Measurements from ENCODE around the gene CDKL5.
A peak's percentile ranks its signal among the peaks of the same experiment; 100 is the strongest.

The CDKL5 gene

GRCh38 chrX:18457000-18457399, 31.6 kb downstream of the CDKL5 start:
- DNase-seq (ENCODE audit: low spot score): no peak

DNA sequence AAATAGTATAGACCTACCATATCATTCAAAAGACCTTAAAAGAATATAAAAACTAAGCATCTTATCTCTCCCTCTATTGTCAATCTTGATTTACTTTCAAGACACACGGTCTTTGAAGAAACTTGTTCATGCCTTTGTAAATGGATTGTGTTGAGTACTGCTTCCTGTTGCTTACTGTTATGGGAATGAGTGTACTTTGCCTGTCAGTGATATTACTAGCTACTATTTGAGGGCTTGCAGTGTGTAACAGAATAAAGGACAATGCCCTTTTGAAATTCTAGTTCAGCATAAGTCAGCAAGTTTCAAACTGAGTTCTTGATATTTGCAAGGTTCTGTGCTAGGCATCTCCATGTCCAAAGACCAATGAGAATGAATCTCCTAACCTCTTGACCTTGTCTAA, 36.0 kb downstream of the CDKL5 start:
- DNase-seq (ENCODE audit: low spot score): no peak

DNA sequence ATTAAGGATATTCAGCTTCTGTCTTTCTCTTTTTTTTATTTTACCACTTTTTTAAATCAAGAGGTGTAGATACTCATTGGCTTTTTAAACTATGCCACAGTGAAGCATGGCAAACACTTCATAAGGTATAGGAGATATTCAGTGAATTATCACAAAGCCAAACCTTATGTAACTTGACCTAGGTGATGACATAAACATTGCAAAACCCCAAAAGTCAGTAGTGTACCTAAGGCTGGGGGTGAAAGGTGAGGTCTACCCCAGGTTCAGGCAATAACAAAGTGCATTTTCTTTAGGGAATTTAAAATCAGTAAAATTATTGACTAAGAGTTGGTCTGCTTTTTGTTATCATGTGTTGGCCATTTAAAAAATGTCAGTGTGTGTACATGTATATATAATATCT, 39.1 kb downstream of the CDKL5 start:
- DNase-seq (ENCODE audit: low spot score): no peak

GRCh38 chrX:18465051-18465450, 39.6 kb downstream of the CDKL5 start:
- DNase-seq (ENCODE audit: low spot score): no peak

DNA sequence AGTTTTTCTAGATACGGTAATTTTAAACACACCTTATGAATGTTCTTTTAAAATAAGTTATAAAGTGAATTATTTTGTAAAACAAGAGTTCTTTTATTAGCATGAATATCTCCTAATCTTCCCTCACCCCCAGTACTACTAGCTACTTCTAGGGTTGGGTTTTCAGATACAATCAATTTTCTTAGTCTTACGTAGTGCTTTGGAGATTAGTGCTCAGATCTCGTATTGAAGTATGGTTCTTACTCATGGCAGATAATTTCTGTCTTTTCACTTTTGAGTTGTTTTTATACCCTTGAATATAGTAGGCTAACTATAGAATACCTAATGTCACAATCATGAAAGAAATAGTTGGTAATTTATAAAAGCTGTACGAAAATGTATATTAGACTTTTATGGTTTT, 43.2 kb downstream of the CDKL5 start:
- DNase-seq (ENCODE audit: low spot score): no peak

DNA sequence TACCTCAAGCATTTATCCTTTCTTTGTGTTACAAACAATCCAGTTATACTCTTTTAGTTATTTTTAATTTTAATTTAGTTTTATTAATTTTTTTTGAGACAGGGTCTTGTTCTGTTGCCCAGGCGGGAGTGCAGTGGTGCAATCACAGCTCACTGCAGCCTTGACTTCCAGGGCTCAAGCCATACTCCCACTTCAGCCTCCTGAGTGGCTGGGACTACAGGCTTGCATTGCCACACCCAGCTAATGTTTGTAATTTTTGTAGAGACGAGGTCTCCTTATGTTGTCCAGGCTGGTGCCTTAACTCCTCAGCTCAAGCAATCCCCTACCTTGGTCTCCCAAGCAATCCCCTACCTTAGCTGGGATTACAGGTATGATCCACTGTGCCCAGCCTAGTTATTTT, 45.9 kb downstream of the CDKL5 start:
- no peak for DNase-seq (ENCODE audit: low spot score)

- DNase-seq (ENCODE audit: low spot score): no peak
These were observed 65.6 kb downstream of the CDKL5 start for GRCh38 chrX:18490806-18491555.

DNA sequence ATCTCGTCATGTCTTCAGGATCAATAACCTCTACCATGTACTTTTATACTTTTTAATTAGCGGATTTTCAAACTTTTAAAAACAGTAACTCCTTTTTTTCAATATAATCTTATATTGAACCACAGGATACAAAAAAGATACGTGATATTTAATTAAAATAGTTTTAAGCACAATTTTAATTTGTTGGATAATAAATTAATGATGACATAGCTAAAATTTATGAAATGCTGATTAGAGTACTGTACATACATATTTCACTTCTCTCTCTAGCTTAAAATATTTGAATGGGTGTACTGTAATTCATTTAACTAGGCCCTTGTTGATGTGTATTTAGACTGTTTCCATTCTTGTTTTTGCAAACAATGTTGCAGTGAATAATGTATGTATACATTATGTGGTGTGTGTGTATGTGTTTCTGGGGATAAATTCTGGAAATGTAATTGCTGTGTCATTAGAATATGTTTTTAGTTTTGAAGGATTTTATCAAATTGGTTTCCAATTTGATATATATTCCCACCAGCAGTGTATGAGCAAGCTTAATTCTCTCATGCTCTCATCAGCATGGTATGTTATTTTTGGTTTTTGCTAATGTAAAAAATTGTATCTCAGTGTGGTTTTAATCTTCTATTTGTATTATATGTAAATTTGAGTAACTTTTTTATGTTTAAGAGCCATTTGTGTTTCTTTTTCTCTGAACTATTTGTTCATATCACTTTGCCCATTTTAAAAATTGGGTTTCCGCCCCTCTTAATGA, 66.4 kb downstream of the CDKL5 start:
- no peak for DNase-seq (ENCODE audit: low spot score)

DNA sequence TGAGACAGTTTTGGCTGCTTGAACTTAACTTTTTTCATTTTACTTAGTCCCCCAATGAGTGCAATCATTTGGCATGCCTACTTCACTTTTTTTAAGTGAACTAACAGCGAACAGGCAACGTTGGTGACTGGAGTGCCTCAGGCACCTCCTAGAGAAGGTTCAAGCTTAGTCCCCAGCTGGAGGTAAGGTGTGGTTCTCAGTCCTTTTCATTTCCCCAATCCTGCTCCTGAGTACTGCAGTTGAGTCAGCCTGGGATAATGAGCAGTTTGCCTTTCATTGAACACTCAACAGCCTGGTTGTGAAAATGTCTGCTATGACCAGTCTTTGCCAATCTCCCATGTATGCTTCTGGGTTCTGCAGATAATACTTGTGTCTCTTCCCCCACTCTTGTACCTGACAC, 109.5 kb downstream of the CDKL5 start:
- DNase-seq (ENCODE audit: low spot score): no peak

DNA sequence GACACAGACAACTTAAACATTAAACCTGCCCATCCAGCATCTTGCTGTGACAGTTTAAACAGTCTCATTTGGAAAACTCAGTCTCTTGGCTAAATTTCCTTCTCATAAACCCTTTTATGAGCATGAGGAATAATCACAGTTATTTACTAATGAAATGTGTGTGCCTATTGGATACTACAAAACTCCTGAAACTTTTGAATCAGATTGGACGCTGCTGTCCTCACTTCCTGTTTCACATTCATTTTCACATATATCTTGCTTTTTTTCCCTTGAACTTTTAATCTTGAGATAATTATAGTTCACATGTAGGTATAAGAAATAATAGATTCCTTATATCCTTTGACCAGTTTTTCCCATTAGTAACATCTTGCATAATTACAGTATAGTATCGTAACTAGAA, 111.7 kb downstream of the CDKL5 start:
- DNase-seq (ENCODE audit: low spot score): no peak

DNA sequence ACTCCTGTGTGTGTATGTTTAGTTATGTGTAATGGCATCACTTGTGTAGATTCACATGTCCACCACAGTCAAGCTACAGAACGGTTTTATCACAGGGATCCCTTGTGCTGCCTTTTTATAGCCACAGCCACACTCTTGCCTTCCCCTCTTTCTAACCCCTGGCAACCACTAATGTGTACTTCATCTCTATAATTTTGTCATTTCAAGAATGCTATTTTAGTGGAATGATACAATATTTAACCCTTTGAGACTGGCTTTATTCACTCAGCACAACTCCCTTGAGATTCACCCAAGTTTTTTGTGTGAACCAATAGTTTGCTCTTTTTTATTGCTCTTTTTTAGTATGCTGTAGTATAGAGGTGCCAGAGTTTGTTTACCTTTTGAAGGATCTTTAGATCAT, 112.1 kb downstream of the CDKL5 start:
- DNase-seq (ENCODE audit: low spot score): no peak

GRCh38 chrX:18542131-18542530, 116.7 kb downstream of the CDKL5 start:
- DNase-seq (ENCODE audit: low spot score): no peak

DNA sequence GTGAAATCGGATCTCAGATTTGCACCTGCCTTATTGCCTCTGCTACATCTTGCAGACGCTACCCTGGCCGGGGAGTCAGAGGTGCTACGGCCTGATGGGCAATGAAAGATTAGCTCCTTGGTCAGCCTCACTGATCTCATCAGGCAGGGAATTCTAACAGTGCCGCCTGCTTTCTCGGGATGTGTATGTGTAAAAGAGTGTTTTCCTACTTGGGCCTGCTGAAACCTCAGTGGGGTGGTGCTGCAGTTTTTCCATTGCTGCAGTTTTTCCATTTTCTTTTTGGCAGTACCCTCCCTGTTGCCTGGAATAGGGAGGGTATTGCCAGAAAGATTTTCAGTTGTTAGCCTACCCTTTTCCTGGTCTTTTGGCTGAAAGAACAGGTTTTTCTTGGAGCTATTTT, 117.5 kb downstream of the CDKL5 start:
- no peak for DNase-seq (ENCODE audit: low spot score)

GRCh38 chrX:18543738-18544137, 118.3 kb downstream of the CDKL5 start:
- DNase-seq (ENCODE audit: low spot score): no peak

- no peak for DNase-seq (ENCODE audit: low spot score)
These were observed 120.4 kb downstream of the CDKL5 start for GRCh38 chrX:18545771-18546170.

DNA sequence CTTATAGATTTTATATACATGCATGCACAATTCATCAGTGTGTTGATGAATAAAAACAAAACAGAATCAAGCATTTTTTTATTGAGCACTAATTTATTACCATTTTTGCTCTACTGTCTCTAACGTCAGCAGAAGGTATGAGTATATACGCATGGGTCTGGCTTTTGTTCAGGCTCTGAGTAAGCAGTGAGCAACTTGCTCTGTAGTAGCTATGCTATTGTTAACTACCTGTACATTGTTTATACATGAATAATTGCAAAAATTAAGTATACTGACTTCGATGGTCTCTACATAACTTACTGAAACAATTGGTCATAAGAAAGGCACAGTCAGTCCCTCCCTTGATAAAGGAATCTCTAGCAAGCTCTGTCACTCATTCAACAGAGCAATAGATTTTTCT, 123.6 kb downstream of the CDKL5 start:
- DNase-seq (ENCODE audit: low spot score): no peak

- DNase-seq (ENCODE audit: low spot score): no peak
These were observed 124.2 kb downstream of the CDKL5 start for GRCh38 chrX:18549643-18550042.

GRCh38 chrX:18557879-18558278, 132.5 kb downstream of the CDKL5 start:
- DNase-seq (ENCODE audit: low spot score): no peak

- DNase-seq (ENCODE audit: low spot score): no peak
These were observed 133.4 kb downstream of the CDKL5 start for GRCh38 chrX:18558799-18559198.

- no peak for DNase-seq (ENCODE audit: low spot score)
These were observed 135.6 kb downstream of the CDKL5 start for GRCh38 chrX:18561020-18561419.

GRCh38 chrX:18565727-18566126, 140.3 kb downstream of the CDKL5 start:
- no peak for DNase-seq (ENCODE audit: low spot score)

DNA sequence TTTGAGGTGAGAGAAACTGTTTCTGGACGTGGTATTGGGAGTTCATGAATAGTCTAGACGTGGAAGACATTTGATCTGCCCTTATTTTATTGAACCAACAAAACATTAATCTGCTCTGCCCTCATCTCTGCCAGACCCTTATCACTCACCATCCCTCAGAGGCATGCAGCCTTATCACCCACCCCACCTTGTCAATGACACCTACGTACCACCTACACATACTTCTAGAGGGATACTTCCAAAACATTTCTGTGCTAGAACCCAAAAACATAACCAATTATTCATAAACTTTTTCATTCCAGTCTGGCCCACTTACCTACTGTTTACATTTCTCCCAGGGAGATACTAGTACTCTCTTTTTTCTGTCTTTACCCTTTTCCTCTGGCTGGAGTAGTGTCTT, 141.3 kb downstream of the CDKL5 start:
- DNase-seq (ENCODE audit: low spot score): no peak

DNA sequence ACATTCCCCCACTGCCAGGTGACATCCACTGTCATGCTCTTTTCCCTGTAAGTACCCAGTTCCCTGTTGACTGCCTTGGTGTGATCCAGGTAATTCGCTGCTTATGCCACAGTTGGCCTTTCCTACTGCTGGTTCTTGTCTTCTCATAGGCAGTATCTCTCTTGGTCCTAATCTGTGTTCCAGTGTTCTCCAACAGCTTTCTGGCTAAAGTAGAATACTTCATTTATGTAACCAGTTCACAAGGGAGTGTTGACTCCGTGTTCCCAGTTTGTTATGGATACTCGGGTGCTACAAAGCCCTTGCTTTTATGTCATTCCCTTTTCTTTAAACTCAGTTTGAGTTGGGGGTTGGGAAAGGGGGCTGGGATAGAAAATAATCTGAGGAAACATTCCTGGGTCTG, 148.1 kb downstream of the CDKL5 start:
- no peak for DNase-seq (ENCODE audit: low spot score)

DNA sequence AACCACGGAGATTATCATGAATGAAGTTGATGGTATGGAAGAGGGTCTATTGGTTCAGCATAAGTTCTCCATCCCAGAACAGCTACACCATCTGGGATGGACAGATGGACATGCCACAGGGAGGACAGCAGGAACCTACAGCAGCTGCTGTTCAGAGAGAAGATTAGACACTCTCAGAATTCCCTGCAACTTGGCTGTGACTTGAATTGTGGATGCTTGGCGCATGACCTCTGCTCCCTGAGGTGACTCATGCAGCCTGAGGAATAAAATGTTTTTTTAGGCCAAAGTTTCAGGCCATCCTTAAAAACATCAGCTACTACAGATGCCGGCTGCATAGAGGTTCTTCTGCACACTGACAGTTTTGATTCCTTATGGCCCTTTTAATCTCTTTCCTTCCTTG, 149.2 kb downstream of the CDKL5 start:
- peak; percentile 38 for DNase-seq (ENCODE audit: low spot score)

All from AG08395 (cell line).